Skin of body (tissue), 2 donors: ENCODE measurements around the gene AATK. TPM values are rescaled to one million over a fixed set of nuclear protein-coding genes. Genes with fewer than 3 reads are reported as not detected.
A peak's percentile ranks its signal among the peaks of the same experiment; 100 is the strongest.

Experiments
- DNase-seq: peaks from one replicate; lab custom pipeline; 2025; lab: John Stamatoyannopoulos, UW
- total RNA-seq: library from RNA; depleted of rRNA; stranded (reverse); fragments of >200 nt; gene quantifications from one replicate; pipeline ENCODE4 v1.2.3, GENCODE V29; 2014

Gene AATK
- total RNA-seq, 1 donor from 2014 or later: 2.8 TPM

DNA sequence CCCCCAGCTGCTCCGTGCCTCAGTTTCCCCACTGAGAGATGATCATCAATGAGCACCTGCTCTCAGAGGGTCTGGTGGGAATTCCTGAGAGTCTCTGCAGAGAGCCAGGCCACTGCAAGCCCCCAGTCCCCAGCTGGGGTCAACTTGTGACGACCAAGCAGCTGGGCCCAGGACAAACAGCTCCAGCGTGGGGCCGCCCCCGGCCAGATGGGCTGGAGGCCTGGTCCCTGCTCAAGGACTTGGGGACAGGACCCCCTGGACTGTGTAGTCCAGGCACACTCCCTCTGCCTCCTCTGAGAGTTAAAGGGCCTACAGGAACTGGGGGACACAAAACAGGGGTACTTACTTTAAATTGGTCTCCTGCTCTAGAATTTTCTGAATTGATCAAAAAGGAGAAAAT lies 16.6 kb upstream of the AATK start:
- DNase-seq: no peak

DNA sequence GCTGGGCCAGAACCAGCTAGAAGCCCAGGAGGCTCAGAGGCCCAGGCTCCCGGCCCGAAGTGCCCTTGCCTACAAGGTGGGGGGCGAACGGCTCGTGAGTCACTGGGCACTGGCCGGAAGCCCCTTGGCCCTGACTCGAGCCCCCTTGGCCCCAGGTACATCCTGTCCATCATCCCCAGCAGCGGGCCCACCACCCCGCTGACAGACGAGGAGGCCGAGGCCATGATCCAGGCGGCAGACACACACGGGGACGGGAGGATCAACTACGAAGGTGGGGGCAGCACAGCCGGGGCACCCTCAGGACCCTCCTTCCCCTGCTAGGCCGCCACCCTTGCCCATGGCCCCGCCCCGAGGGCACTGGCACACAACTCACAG lies 15.8 kb upstream of the AATK start:
- no peak for DNase-seq

DNA sequence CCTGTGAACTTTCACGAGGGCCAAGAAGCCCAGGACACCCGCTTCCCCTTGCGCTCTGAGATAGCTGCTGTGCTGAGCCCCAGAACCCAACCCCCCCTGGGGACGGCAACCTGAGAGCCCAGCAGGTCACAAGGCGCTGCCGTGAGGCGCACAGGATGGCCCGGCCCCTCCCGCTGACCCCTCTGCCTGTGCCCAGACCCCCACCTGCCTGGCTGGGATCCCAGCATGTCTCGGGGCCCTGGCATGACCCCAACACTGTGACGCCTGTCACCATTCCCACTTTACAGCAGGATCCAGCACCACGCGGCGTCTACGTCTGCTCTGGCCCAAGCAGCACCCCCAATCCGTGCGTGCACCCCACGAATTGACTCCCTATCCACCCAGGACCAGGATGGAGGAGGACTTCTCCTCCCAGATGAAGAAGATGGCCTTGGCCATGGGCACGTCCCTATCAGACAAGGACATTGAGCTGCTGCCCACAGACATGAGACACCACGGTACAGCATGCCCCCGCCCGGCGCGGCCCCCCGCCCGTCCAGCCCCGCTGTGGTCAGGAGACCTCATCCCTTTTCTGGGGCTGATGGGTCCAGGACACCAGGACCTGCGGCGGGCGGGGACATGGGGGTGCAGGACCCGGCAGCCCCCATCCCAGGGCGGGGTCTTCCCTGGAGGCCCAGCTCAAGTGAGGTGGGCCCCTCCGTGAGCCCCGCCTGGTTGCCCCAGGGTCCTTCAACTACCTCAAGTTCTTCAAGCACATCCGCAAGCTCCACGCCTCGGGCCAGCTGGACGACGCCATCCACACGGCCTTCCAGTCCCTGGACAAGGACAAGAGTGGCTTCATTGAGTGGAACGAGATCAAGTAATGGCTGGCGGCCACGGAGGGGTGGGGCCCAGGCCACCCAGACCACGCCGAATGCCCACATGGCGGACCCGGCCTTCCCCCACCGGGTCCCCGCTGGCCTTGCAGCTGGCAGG lies 15.1 kb upstream of the AATK start:
- DNase-seq: no peak

DNA sequence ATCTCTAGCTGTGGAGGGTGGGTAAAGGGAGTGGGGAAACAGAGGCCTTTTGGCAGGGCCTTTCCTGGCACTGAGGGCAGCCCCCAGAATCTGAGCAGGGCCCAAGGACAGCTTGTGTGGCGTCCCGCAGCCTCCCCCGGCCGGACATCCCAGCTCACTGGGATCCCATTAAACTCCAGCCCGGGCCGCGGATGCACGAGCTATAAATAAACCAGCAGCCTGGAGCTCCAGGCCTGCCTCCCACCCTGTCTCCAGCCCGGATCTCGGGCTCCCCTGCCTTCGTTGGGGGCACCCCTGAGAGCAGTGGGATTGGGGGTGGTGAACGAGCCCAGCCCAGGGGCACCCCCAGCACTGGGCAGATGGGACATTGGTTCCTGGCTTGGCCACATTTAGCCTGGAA lies 13.8 kb upstream of the AATK start:
- DNase-seq: no peak

DNA sequence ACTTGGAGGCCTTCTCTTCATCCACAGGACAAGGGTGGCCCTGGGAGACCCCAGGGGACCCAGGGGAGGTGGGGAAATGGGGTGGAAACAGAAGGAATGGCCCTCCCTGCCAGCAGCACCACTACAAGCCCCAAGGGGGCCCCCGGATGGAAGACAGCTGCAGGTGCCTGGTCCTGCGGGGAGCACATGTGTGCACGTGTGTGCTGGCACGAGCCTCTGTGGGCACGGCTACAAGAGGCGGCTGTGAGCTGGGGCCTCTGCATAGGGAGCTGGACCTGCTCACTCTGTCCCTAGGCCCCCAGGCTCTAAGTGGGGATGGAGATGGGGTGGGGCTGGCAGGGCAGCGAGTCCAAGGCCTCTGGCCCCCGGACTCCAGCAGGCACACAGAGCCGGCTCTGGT lies 13.2 kb upstream of the AATK start:
- no peak for DNase-seq

DNA sequence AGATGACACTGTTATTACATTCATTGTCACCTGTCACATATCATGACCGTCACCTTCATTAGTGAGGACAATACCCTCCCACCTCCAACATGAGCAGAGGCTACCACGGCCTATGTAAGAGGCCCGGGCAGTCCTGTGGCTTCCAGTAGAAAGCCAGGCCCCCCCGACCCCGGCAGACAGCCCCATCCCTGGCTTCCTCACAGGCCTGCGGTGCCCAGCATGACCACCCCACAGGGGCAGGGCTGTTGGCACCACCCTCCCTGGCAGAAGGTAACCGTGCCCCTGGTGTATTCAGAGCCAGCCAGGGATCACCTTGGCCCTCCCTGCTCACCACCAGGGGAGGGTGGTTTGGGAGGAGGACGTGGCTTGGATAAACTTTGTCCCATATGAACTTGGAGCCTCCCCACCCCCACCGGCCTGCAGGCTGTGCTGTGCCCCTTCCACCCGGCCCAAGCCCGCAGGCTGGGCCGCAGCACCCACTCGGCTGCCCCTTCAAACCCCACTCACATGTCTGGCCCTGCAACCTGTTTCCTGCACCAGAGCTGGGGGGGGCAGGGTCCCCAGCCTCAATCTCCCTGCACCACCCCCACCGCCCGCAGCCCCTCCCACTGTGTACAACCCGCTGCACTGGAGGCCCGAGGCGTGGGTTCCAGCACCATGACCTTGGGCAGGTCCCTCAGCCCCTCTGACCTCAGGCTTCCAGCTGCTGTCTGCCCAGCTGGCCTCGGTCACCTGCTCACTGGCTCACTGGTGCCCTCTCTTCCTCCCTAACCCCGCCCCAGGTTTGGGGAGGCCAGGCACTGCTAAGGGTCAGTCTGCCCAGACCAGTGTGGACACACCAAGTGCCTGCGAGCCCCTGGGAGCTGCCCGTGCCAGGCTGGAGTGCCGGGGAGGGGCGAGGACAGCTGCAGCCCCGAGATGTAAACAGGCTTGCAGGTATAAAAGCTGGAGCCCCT lies 12.4 kb upstream of the AATK start:
- no peak for DNase-seq

DNA sequence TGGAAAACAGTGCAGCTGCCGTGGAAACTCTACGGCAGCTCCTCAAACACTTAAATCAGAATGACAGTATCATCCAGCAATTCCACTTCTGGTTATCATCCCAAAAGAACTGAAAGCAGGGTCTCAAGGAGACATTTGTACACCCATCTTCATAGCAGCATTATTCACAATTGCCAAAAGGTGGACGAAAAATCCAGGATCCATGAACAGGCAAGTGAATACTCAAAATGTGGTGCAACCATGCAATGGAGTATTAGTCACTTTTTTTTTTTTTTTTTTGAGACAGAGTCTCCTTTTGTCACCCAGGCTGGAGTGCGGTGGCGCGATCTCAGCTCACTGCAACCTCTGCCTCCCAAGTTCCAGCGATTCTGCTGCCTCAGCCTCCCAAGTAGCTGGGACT lies 10.6 kb upstream of the AATK start:
- no peak for DNase-seq

DNA sequence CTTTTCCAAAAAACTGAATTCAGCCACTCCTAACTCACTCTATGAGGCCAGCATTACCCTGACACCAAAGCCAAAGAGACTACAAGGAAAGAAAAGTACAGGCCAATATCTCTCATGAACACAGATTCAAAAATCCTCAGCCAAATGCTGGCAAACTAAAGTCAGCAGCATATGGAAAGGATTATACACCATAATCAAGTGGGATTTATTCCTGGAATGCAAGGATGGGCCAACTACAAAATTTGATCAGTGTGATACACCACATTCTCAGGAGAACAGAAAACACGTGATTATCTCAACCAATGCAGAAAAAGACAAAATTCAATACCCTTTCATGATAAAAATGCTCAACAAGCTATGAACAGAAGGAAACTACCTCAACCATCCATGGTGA lies 7.7 kb upstream of the AATK start:
- peak; percentile 48 for DNase-seq

DNA sequence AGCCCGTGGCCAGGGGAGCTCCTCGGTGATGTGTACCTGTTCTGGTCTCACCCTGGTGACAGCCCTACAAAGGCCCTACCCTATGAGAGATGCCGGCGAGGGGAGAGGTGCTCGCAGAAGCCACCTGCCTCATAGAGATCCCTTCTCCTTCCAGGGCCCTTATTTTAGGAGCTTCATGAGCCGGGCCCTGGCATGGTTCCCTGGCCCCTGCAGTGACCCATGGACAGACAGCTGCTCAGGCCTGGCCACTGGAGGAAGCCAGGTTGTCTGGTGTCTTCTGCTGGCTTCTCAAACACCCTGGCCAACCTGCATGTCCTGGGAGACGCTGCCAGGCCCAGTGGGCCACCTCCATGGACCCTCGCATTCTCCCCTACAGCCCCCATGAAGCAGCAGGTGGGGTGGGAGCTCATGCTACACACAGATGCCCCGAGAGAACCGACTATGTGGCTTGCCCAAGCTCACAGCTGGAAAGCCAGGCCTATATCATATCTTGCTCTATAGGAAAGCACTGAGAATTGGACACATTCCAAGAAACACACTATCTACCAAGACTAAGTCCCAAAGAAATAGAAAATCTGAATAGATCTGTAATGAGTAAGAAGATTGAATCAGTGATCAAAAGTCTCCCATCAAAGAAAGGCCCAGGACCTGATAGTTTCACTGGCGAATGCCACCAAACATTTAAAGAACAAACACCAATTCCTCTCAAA lies 7.2 kb upstream of the AATK start:
- DNase-seq: no peak

DNA sequence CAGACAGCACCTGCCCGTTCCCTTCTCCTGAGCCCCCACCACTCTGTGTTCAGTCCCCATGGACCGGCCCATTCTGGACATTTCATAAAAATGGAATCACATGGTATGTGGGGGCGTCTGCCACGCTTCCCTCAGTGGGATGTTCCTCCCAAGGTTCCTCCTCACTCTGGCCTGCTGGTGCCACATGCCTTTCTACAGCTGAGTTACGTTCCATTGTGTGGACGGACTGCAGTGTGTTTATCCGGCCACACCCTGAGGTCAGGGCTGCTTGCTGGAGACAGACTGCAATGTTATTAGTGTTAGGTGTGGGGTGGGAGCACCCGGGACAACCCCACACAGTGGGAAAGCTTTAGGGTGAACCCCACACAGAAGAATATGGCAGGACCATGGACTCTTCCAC lies 5.9 kb upstream of the AATK start:
- DNase-seq: no peak

DNA sequence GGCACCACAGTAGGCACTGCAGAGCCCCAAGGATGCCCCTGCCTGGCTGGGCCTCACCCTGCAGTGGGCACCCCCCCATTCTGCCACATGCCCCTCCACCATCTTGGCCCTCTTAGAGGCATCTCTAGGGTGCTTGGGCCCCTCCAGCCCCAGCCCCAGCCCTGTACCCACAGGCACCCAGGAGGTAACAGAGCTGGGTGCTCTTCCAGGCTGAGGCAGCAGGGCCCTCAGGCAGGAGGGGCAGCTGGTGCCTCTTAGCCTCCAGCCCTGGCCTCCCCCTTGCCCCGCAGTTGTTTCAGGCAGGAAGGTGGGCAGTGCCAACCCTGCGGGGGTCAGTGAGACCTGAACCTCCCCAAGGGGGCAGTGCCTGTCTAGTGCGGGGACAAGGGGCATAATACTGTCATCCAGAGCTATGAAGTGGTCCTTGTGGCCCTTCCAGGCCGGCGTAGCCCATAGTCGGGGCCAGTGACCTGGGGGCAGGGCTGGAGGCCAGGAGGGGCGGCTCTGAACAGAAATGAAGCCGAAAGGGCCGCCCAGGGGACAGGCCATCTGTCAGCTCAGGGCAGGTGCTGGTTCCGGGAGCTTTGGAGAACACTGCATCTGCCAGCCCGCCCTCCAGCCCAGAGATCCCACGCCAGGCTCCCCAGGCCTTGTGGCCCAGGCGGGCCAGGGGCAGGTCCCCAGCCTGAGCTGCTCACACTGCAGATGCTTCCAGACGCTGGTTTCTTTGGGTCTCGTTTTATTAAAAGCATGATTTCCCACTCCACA lies 4.9 kb upstream of the AATK start:
- DNase-seq: no peak

DNA sequence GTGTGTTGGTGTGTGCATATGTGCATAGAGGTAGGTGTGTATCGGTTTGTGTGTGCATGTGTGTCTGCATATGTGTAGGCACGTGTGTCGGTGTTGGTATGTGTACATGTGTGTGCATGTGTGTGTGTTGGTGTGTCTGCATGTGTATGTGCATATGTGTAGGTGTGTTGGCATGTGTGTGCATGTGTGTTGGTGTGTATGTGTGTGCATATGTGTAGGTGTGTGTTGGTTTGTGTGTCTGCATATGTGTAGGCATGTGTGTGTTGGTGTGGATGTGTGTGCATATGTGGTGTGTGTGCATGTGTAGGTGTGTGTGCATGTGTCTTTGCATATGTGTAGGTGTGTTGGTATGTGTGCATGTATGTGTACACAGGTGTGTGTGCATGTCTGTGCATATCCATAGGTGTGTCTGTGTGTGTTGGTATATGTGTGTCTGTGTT lies 3.9 kb upstream of the AATK start:
- DNase-seq: no peak

DNA sequence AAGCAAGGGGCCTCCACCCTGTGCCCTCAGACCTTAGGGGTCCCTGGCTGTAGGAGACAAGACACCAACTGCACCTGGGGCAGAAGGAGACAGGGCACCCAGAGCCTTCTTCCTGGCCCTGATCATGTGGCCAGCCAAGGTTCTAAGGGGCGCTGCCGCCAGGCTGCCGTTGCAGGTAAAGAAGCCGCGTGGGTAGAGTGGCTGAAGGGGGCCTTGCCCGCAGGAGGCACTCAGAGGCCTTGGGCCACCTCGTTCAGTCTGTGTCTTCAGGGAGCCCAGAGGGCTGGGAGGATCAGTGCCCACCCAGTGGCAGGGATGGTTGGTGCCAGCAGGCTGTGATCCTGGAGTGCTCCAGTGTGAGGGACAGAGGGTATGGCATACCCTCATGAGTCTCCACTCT lies 1.6 kb upstream of the AATK start:
- no peak for DNase-seq

DNA sequence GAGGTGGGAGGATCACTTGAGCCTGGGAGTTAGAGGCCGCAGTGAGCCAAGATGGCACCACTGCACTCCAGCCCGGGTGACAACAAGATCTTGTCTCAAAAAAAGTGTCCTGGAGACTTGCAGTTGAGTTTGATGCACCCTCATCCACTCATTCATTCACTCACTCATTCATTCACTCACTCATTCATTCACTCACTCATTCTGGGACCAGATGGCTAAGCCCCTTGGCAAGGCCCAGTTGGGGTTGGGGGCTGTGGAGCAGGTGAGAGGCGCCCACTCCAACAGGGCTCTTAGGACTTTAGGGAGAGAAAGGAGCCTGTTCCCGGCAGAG lies 1.1 kb upstream of the AATK start:
- no peak for DNase-seq

DNA sequence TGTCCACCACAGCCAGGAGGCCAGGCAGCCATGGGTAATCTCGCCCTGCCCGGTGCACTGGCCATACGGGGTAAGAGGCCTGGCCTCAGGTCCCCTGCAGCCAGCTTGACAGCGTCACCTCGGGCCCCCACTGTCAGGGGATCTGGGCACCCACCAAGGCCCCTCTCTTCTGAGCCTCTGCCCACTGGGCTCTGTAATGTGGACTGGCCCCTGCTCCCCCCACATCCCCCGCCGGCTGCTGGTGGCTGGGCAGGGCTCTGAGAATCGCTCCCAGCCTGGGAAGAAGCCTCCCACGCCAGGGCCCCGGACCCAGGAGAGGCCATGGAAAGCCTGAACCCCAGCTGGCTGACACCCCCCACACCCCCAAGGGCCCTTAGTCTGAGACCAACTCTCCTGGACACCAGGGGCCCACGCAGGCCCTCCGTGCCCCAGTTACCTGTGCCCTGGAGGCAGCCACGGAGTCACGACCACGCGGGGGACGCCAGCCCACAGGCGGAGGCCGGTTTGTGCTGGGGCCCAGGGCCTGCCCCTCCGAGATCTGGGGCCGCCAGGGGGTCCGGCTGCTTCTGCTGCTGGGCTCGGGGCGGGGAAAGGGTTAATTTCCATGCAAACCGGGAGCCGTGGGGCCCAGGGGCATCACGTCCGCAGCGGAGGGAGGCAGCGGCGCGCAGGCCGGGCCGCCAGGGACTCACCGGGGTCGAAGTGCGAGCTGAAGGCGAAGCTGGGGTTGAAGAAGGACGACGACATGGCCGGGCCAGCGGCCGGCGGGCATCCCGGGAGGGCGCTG lies 582 bp downstream of the AATK start, which contains the start of gene PVALEF:
Gene PVALEF, plus strand, starts transcription at position 262 of the 787 bp plus-strand sequence. CDS start 15,720 bp downstream, outside the sequence.
- DNase-seq: no peak

DNA sequence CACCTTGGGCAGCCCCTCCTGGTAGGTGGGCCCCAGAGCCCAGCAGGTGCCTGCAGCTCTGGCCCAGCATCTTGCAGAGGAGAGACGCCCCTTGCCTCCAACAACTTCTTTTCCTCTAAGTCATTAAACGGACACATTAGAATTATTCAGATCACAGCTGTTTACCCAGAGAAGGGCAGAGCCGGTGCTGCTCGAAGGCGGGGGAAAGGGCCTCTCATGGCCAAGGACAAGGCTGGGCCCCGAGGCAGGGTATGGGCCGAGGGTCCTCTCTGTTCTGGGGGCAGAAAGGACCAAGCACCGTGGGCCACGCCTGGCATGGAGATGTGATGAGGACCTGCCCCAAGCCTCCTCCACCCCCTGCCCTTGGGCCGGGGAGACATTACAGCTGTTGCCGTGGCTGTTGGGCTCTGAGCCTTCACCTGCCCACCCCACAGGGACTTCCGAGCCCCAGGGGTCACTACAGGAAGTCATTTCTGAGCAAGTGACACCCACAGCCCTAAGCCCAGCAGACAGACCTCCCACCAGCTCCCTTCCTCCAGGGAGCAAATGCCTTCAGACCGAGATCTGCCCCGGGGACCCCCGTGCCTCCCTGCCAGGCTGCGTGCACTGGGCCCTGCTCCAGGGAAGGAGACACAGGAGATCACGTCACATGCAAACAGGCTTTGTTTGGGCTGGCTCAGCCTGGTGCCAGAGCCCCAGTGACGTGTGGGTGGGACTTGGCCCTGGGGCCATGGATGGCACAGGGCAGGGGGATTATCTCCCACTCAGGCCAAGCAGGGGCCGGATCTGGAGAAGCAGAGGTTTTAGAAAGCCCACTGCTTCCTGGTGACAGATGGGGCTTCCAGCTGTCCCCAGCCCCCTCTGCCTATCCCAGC lies 1.4 kb downstream of the AATK start:
- DNase-seq: no peak

DNA sequence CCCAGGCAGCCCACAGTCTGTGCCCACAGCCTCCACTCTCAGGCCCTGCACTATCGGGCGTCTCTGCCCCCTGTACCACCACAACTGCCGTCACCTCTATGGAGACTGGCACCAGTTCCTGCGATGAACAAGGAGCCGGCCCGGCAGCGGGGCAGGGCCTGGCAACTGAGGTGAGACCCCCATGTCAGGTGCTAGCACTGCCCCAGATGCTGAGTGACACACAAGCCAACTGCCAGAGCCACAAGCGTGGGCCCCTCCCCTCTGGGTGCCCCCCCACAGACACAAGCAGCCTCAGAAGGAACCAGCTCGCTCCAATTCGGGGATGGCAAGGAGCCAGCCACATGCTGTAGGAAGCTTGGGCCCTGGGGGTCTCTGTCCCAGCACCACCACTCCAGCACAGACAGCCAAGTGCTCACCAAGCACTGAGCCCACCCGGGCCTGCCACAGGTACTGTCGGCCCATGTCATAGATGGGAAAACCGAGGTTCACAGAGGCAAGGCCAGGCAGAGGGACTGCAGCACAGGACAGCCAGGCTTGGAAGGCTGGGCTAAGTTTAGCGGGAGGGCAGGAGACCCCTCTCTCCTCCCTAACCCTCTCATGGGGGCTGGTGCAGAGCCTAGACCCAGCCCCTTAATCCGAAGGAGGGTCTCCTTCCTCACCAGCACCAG lies 2.2 kb downstream of the AATK start:
- no peak for DNase-seq

DNA sequence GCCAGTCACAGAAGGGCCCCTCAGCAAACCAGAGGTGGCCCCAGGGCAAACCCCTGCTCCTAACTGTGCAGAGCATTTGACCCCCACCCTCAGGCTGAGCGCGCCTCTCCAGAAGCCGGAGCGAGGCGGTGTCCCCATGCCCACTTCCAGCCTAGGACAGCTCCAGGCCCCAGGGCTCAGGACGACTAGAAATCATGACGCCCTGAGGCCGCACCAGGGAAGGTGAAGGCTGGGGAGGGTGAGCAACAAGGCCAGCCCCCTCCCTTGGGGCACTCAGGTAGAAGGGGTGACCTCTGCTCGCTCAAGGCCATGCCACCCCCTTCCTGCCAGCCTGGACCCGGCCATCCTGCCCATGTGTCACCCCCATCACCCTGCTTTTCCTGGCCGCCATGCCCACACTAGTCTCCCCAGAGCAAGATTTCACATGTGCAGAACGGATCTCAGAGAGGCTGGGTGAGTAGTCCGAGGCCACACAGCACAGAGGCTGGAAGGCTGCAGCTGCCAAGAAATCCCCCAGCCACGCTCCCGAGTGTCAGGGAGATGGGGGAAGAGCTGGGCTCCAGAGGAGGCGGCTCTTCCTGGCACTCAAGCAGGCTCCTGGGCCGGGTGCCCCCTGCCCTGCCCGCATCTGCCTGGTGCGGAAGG lies 2.8 kb downstream of the AATK start:
- no peak for DNase-seq
